ENCODE data around the gene MKKS.

- TF ChIP-seq ZBTB20 (CRISPR knock-in tag; IDR thresholded peaks at IDR 0.05; ENCODE audit: borderline replicate concordance, low read depth) = no peak
- no peak for TF ChIP-seq CTCF (CRISPR knock-in tag; IDR thresholded peaks at IDR 0.05)
- TF ChIP-seq MYNN (CRISPR knock-in tag; IDR thresholded peaks at IDR 0.05; ENCODE audit: low read depth) = no peak
- no peak for TF ChIP-seq ZNF274 (CRISPR knock-in tag; IDR thresholded peaks at IDR 0.05)
- no peak for TF ChIP-seq DNMT1 (CRISPR knock-in tag; IDR thresholded peaks at IDR 0.05)
- no peak for TF ChIP-seq CBFB (CRISPR knock-in tag; IDR thresholded peaks at IDR 0.05)
- TF ChIP-seq ZBTB7B (CRISPR knock-in tag; IDR thresholded peaks at IDR 0.05) = no peak
- TF ChIP-seq SNRNP70 (IDR thresholded peaks at IDR 0.05; ENCODE audit: low read depth, low read length) = no peak
- TF ChIP-seq ZNF382 (CRISPR knock-in tag; IDR thresholded peaks at IDR 0.05; ENCODE audit: borderline replicate concordance) = no peak
- no peak for TF ChIP-seq JUN (CRISPR knock-in tag; IDR thresholded peaks at IDR 0.05)
- no peak for TF ChIP-seq MAX (IDR thresholded peaks at IDR 0.05)
- TF ChIP-seq GABPB1 (CRISPR knock-in tag; IDR thresholded peaks at IDR 0.05) = no peak
- no peak for TF ChIP-seq ZNF431 (CRISPR knock-in tag; IDR thresholded peaks at IDR 0.05; ENCODE audit: borderline replicate concordance, low read depth)
Observed at GRCh38 chr20:10423735-10424134, 10.3 kb downstream of the MKKS start.

Measured in HepG2 (cell line).